DND-41 (cell line): ENCODE measurements around the gene CEACAM8.

Source experiments
- ATAC-seq: fragments of 200-7000 bp; cut with Tn5 transposase; 3 replicates; pipeline ENCODE4 v1.9.1; 2021; ENCODE audit warnings: low read depth; ENCODE audit not compliant: insufficient read depth
- DNase-seq: peaks from one replicate; pipeline ENCODE4 v3.0.0-alpha.2; 2020
- H2AFZ ChIP-seq: 2 replicates; pipeline ENCODE4 v1.6.0; 2012; ENCODE audit warnings: low read depth, low read length
- H3K27ac ChIP-seq: 2 replicates; pipeline ENCODE4 v1.5.1; 2012; ENCODE audit warnings: low read length, inconsistent platforms
- H3K27me3 ChIP-seq: fragments of 200-600 bp; sonication (generic); 2 replicates; pipeline ENCODE4 v1.6.0; 2012; ENCODE audit warnings: low read length, mild to moderate bottlenecking, inconsistent platforms; ENCODE audit not compliant: insufficient read depth, poor library complexity
- H3K36me3 ChIP-seq: 2 replicates; pipeline ENCODE4 v1.5.1; 2012; ENCODE audit warnings: low read length, inconsistent platforms; ENCODE audit not compliant: insufficient read depth
- H3K4me1 ChIP-seq: 2 replicates; pipeline ENCODE4 v1.5.1; 2012; ENCODE audit warnings: mild to moderate bottlenecking, low read length; ENCODE audit not compliant: insufficient read depth
- H3K4me2 ChIP-seq: 2 replicates; pipeline ENCODE4 v1.6.0; 2012; ENCODE audit warnings: mild to moderate bottlenecking, moderate library complexity, low read length, inconsistent platforms; ENCODE audit not compliant: insufficient read depth
- H3K4me3 ChIP-seq, 2 experiments: fragments of 200-600 bp in 1 of 2; shearing (Covaris generic) in 1 of 2; 2 replicates each; pipeline ENCODE4 v1.5.1; 2012 to 2016; ENCODE audit warnings: inconsistent platforms in 2 of 2, low read length in 2 of 2, mild to moderate bottlenecking in 2 of 2, low read depth in 1 of 2, moderate library complexity in 1 of 2
- H3K79me2 ChIP-seq: 2 replicates; pipeline ENCODE4 v1.6.0; 2012; ENCODE audit warnings: low read length, inconsistent platforms; ENCODE audit not compliant: insufficient read depth
- H3K9ac ChIP-seq: 2 replicates; pipeline ENCODE4 v1.6.0; 2012; ENCODE audit warnings: low read depth, mild to moderate bottlenecking, inconsistent platforms, low read length, moderate library complexity
- H3K9me3 ChIP-seq: 2 replicates; pipeline ENCODE4 v1.5.1; 2012; ENCODE audit warnings: low read length, moderate library complexity, mild to moderate bottlenecking, inconsistent platforms; ENCODE audit not compliant: insufficient read depth, severe bottlenecking
- H4K20me1 ChIP-seq: 2 replicates; pipeline ENCODE4 v1.6.0; 2012; ENCODE audit warnings: low read length; ENCODE audit not compliant: insufficient read depth
- EZH2 ChIP-seq: IDR thresholded peaks from 3 replicates; pipeline ENCODE4 v1.6.1; 2012; ENCODE audit warnings: borderline replicate concordance, low read depth, mild to moderate bottlenecking, moderate library complexity, low read length, inconsistent platforms; ENCODE audit not compliant: severe bottlenecking
- TF ChIP-seq, protein P1 (sequence below): IDR thresholded peaks from 2 replicates; pipeline ENCODE4 v1.5.1; 2012; ENCODE audit warnings: borderline replicate concordance, low read length, moderate library complexity, mild to moderate bottlenecking; ENCODE audit not compliant: poor library complexity, severe bottlenecking; ENCODE audit errors: extremely low read depth

CEACAM8 gene

DNA sequence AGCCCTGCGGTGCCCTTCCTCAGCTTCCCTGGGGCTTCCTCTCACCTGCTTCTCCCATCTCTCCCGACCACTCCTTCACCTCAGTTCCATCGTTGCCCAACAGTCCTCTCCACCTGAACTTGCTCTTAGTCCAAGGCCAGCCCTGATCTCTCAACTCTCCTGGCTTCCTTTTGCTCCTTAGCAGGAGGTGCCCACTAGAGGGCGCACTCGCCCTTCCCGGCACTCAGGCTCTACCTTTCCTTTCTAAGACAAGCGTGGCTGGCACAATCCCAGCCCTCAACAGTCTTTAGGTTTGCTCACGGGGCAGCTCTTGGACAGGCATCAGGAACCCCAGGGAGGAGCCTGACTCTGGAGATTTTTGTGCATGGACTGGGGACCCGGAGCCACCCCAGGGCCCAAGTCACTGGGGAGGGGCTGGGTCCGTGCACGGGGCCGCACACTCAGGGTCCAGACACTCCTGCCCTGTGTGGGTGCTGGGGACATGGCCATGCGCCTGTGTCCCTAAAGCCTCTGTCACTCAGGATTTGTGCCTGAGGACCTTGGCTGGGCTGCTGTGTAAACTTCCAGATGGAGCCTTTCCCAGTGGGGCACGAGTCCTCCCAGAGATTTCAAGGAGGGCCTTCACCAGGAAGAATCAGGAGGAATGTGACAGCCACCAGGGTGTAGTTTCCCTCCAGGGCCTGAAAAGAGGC lies 12.1 kb upstream of the CEACAM8 start:
- H3K27ac ChIP-seq: no peak overlapping the region
- peaks cover 5% of the 10 kb centered on the region; the same call in 1 of the 2 replicates for H4K20me1 ChIP-seq
- no peaks in the 10 kb centered on the region for H3K27me3 ChIP-seq
- no peak overlapping the region for H3K4me3 ChIP-seq
- peak; percentile 64; the same call in 2 of the 3 replicates for ATAC-seq
- H3K4me2 ChIP-seq: no peak overlapping the region
- H3K4me1 ChIP-seq: no peaks in the 10 kb centered on the region
- H3K79me2 ChIP-seq: no peaks in the 10 kb centered on the region
- no peaks in the 10 kb centered on the region for H3K9me3 ChIP-seq
- DNase-seq: peak; percentile 57
- no peak overlapping the region for H3K9ac ChIP-seq
- H2AFZ ChIP-seq: no peak overlapping the region
- H3K36me3 ChIP-seq: no peaks in the 10 kb centered on the region
- TF ChIP-seq, protein P1, sequence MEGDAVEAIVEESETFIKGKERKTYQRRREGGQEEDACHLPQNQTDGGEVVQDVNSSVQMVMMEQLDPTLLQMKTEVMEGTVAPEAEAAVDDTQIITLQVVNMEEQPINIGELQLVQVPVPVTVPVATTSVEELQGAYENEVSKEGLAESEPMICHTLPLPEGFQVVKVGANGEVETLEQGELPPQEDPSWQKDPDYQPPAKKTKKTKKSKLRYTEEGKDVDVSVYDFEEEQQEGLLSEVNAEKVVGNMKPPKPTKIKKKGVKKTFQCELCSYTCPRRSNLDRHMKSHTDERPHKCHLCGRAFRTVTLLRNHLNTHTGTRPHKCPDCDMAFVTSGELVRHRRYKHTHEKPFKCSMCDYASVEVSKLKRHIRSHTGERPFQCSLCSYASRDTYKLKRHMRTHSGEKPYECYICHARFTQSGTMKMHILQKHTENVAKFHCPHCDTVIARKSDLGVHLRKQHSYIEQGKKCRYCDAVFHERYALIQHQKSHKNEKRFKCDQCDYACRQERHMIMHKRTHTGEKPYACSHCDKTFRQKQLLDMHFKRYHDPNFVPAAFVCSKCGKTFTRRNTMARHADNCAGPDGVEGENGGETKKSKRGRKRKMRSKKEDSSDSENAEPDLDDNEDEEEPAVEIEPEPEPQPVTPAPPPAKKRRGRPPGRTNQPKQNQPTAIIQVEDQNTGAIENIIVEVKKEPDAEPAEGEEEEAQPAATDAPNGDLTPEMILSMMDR: peak; percentile 87
- TF ChIP-seq EZH2: no peak

DNA sequence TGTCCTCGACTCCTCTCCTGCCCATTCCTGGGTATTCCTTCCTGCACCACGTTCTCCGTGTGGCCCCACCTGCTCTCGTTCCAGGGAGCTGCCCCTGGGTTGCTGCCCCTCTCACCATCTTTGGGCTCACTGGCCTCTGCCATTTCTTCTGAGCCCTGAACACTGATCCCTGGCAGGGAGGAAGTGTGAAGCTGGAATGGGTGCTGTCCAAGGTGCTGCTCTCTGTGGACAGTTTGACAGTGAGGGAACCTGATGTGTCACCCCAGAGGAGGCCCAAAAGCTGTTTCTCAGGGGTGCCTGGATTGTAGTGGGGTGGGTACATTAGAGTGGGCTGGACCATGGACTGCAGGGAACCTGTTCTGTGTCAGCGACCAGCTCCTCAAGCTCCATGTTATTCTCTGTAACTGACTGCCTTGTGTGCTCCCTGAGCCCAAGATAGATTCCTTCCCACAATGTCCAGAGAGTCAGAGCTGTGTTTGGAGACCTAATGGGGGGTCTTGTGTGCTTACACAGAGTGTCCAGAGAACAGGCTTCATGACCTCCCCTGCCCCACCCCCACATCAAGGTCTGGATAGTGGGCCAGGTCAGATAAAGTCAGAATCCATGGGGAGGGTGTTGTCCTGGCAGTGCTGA lies 7.2 kb upstream of the CEACAM8 start:
- Histone ChIP-seq H2AFZ (no peak overlapping the region), H3K4me3 (no peak overlapping the region), H3K9me3 (no peaks in the 10 kb centered on the region), H3K79me2 (no peaks in the 10 kb centered on the region), H3K36me3 (no peaks in the 10 kb centered on the region), H3K27ac (no peak overlapping the region), H4K20me1 (peaks cover 10% of the 10 kb centered on the region; the same call in 1 of the 2 replicates), H3K27me3 (no peaks in the 10 kb centered on the region), H3K4me1 (no peaks in the 10 kb centered on the region), H3K9ac (no peak overlapping the region), H3K4me2 (no peak overlapping the region)
- TF ChIP-seq EZH2: no peak
- TF ChIP-seq, protein P1: no peak
- ATAC-seq (peak; percentile 77; the same call in 2 of the 3 replicates), DNase-seq (peak; percentile 63)

DNA sequence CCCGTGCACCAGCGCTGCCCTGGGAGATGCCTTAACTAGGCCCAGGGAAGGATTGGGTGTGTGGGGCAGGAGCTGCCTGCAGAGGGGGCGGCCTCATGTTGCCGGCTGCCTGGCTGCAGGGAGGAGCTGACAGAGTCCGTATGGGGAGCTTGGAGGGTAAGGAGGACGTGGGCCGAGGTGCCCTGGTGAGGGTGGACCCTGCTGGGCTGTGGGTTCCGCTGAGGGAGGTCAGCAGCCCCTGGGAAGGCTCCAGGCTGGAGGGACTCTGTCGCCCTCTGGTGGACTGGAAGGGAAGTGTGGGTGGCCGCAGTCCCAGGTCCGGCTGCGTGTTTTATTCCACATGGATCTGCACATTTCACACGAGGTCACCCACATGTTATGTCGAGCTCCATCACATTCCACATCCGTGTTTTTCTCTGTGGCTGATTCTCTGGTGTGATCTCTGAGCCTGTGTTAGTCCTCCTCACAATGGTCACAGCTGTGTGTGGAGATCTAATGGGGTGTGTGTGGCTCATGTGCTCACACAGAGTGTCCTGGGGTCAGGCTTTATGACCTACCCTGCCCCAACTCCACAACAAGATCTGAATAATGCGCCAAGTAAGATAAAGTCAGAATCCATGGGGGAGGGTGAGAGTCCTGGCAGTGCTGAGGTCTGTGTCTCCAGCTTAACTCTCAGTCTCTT lies 1.8 kb upstream of the CEACAM8 start:
- H3K36me3 ChIP-seq: no peaks in the 10 kb centered on the region
- no peak overlapping the region for H3K27ac ChIP-seq
- H3K27me3 ChIP-seq: no peaks in the 10 kb centered on the region
- no peak overlapping the region for H3K9ac ChIP-seq
- H3K79me2 ChIP-seq: no peaks in the 10 kb centered on the region
- peaks cover 4% of the 10 kb centered on the region; the same call in 1 of the 2 replicates for H4K20me1 ChIP-seq
- no peak overlapping the region for H2AFZ ChIP-seq
- H3K9me3 ChIP-seq: no peaks in the 10 kb centered on the region
- DNase-seq (peak; percentile 31), ATAC-seq (peak; percentile 55; the same call in 1 of the 3 replicates)
- no peak overlapping the region for H3K4me3 ChIP-seq
- TF ChIP-seq, protein P1: peak; percentile 91
- TF ChIP-seq EZH2: no peak
- H3K4me2 ChIP-seq: no peak overlapping the region
- no peaks in the 10 kb centered on the region for H3K4me1 ChIP-seq
